Esophagus muscularis mucosa (tissue), 3 donors: ENCODE data around the gene ALDH8A1.
A peak's percentile ranks its signal among the peaks of the same experiment; 100 is the strongest.

ENCODE experiments used
- CTCF ChIP-seq, 3 experiments: fragments of 200-600 bp in 2 of 3; fragments of 450-650 bp in 1 of 3; sonication (generic) in 2 of 3; IDR thresholded peaks; one replicate each; pipeline ENCODE4 v1.5.1; 2017 to 2019; ENCODE audit warnings: antibody characterized with exemption in 3 of 3, mild to moderate bottlenecking in 2 of 3, moderate library complexity in 1 of 3
- POLR2A ChIP-seq: fragments of 450-650 bp; IDR thresholded peaks from one replicate; pipeline ENCODE4 v1.6.1; 2017; ENCODE audit warnings: antibody characterized with exemption, moderate library complexity, mild to moderate bottlenecking, low read depth
- POLR2AphosphoS5 ChIP-seq, 2 donors: sonication (generic); formaldehyde crosslinking; IDR thresholded peaks; one replicate each; pipeline ENCODE4 v1.6.1; 2017; ENCODE audit warnings: antibody characterized with exemption in 2 of 2

DNA sequence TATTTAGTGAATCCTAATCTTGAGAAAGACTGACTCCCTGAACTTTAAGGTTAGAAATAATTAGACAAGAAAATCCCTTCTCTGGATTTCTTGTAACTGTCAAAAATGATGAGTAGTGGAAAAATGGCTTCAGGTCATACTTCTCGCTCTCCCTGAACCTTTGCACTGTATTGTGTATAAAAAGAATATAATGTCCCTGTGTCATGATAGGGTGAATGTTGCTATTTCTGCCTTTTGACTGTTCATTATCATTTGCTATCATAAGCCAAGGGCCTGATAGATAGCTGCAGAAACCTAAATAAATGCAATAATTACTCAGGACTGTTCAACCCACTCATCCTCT, 39.3 kb downstream of the ALDH8A1 start:
- TF ChIP-seq CTCF (IDR thresholded peaks at IDR 0.05), result no peak
- no peak for TF ChIP-seq POLR2A
- TF ChIP-seq POLR2AphosphoS5 (IDR thresholded peaks at IDR 0.05), result peak in 1 of 2 donors; percentile 45
